ENCODE results near the gene SDC3.

Gene SDC3

GRCh38 chr1:30894508-30894973 is 14.0 kb downstream of the SDC3 start:
- no peak overlapping the region for H2AFZ ChIP-seq (ENCODE audit: low read depth, low read length)
- H3K4me3 ChIP-seq (ENCODE audit: low read length), result no peak overlapping the region
- no peak overlapping the region for H3K9ac ChIP-seq (ENCODE audit: low read length)
- H3K36me3 ChIP-seq (replicated peaks; ENCODE audit: low read depth, low read length), result no peaks in the 10 kb centered on the region
- TF ChIP-seq, protein P1, sequence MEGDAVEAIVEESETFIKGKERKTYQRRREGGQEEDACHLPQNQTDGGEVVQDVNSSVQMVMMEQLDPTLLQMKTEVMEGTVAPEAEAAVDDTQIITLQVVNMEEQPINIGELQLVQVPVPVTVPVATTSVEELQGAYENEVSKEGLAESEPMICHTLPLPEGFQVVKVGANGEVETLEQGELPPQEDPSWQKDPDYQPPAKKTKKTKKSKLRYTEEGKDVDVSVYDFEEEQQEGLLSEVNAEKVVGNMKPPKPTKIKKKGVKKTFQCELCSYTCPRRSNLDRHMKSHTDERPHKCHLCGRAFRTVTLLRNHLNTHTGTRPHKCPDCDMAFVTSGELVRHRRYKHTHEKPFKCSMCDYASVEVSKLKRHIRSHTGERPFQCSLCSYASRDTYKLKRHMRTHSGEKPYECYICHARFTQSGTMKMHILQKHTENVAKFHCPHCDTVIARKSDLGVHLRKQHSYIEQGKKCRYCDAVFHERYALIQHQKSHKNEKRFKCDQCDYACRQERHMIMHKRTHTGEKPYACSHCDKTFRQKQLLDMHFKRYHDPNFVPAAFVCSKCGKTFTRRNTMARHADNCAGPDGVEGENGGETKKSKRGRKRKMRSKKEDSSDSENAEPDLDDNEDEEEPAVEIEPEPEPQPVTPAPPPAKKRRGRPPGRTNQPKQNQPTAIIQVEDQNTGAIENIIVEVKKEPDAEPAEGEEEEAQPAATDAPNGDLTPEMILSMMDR (IDR thresholded peaks at IDR 0.05; ENCODE audit: low read depth, low read length), result no peak
- TF ChIP-seq EZH2phosphoT487 (IDR thresholded peaks at IDR 0.05; ENCODE audit: low read depth), result no peak
- no peak overlapping the region for H3K27ac ChIP-seq (ENCODE audit: low read length)
- no peaks in the 10 kb centered on the region for H4K20me1 ChIP-seq (ENCODE audit: insufficient read depth, low read length)
- H3K79me2 ChIP-seq (ENCODE audit: low read length), result no peaks in the 10 kb centered on the region
- H3K4me1 ChIP-seq (ENCODE audit: low read length), result peaks cover 7% of the 10 kb centered on the region
- no peaks in the 10 kb centered on the region for H3K27me3 ChIP-seq (ENCODE audit: low read depth, low read length)
- H3K9me3 ChIP-seq (ENCODE audit: insufficient read depth, low read length), result no peaks in the 10 kb centered on the region
- no peak overlapping the region for H3K4me2 ChIP-seq (ENCODE audit: low read length)

GRCh38 chr1:30893776-30894507 is 14.6 kb downstream of the SDC3 start:
- Histone ChIP-seq H3K4me3 (ENCODE audit: low read length) (no peak overlapping the region), H3K4me1 (ENCODE audit: low read length) (peaks cover 9% of the 10 kb centered on the region), H3K9ac (ENCODE audit: low read length) (no peak overlapping the region), H2AFZ (ENCODE audit: low read depth, low read length) (no peak overlapping the region), H3K27me3 (ENCODE audit: low read depth, low read length) (no peaks in the 10 kb centered on the region), H3K27ac (ENCODE audit: low read length) (no peak overlapping the region), H3K36me3 (replicated peaks; ENCODE audit: low read depth, low read length) (no peaks in the 10 kb centered on the region), H3K79me2 (ENCODE audit: low read length) (no peaks in the 10 kb centered on the region), H4K20me1 (ENCODE audit: insufficient read depth, low read length) (no peaks in the 10 kb centered on the region), H3K4me2 (ENCODE audit: low read length) (no peak overlapping the region), H3K9me3 (ENCODE audit: insufficient read depth, low read length) (no peaks in the 10 kb centered on the region)
- TF ChIP-seq EZH2phosphoT487 (IDR thresholded peaks at IDR 0.05; ENCODE audit: low read depth), result no peak
- TF ChIP-seq, protein P1 (IDR thresholded peaks at IDR 0.05; ENCODE audit: low read depth, low read length), result no peak

DNA sequence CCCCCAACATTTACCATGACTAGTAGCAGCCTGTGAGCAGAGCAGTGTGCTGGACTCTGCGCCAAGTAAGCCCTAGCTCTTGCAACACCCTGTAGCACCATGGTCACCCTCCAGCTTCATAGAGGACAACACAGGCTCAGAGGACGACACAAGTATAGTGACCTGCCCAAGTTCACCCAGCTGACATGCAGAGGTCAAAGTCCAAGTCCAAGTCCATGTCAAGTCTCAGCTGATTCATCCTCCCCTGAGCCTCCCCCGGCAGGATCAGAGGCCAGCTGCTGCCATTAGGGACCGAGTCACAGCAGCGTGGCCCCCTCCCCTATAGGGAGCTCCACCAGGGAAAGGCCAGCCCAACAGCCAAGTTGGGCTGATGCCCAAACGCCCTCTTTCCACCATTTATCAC is 15.9 kb downstream of the SDC3 start:
- Histone ChIP-seq H3K9ac (ENCODE audit: low read length) (no peak overlapping the region), H3K4me3 (ENCODE audit: low read length) (no peak overlapping the region), H4K20me1 (ENCODE audit: insufficient read depth, low read length) (no peaks in the 10 kb centered on the region), H3K27ac (ENCODE audit: low read length) (no peak overlapping the region), H3K9me3 (ENCODE audit: insufficient read depth, low read length) (no peaks in the 10 kb centered on the region), H3K36me3 (replicated peaks; ENCODE audit: low read depth, low read length) (no peaks in the 10 kb centered on the region), H3K4me2 (ENCODE audit: low read length) (no peak overlapping the region), H2AFZ (ENCODE audit: low read depth, low read length) (no peak overlapping the region), H3K27me3 (ENCODE audit: low read depth, low read length) (no peaks in the 10 kb centered on the region), H3K79me2 (ENCODE audit: low read length) (no peaks in the 10 kb centered on the region), H3K4me1 (ENCODE audit: low read length) (peaks cover 9% of the 10 kb centered on the region)
- TF ChIP-seq, protein P1 (IDR thresholded peaks at IDR 0.05; ENCODE audit: low read depth, low read length), result no peak
- TF ChIP-seq EZH2phosphoT487 (IDR thresholded peaks at IDR 0.05; ENCODE audit: low read depth), result no peak

DNA sequence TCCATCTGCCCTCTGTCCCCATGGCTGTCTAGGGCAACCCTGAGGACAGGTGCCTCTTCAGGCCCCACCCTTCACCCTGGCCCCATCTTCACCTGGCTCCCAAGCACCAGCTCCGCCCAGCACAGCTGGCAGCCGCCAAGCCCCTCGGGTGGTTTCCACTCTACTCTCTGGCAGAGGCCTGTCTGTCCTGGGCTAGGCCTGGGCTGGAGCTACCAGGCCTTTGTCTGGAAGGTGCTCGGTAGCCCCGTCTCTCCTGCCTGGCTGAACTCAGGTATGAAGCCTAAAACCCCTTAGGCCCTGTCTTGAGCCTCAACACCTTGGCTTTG is 17.4 kb downstream of the SDC3 start:
- Histone ChIP-seq H3K9ac (ENCODE audit: low read length) (no peak overlapping the region), H3K4me1 (ENCODE audit: low read length) (peaks cover 9% of the 10 kb centered on the region), H3K4me3 (ENCODE audit: low read length) (no peak overlapping the region), H4K20me1 (ENCODE audit: insufficient read depth, low read length) (no peaks in the 10 kb centered on the region), H3K36me3 (replicated peaks; ENCODE audit: low read depth, low read length) (no peaks in the 10 kb centered on the region), H3K4me2 (ENCODE audit: low read length) (no peak overlapping the region), H3K27ac (ENCODE audit: low read length) (no peak overlapping the region), H3K79me2 (ENCODE audit: low read length) (no peaks in the 10 kb centered on the region), H2AFZ (ENCODE audit: low read depth, low read length) (no peak overlapping the region), H3K9me3 (ENCODE audit: insufficient read depth, low read length) (no peaks in the 10 kb centered on the region), H3K27me3 (ENCODE audit: low read depth, low read length) (no peaks in the 10 kb centered on the region)
- TF ChIP-seq, protein P1 (IDR thresholded peaks at IDR 0.05; ENCODE audit: low read depth, low read length), result no peak
- TF ChIP-seq EZH2phosphoT487 (IDR thresholded peaks at IDR 0.05; ENCODE audit: low read depth), result no peak

Measured in OCI-LY3 (cell line).